ENCODE results near the gene ARSJ. TPM values are rescaled to one million over a fixed set of nuclear protein-coding genes. Genes with fewer than 3 reads are reported as not detected.
"Not testable (repeated sequence)": the region's sequence is repeated elsewhere in the genome, so short reads cannot be mapped to it uniquely, and the experiment has no call there.

The ARSJ gene
- total and polyA plus RNA-seq, 9 donors, result 2.4 to 6.9 (median 4.3) TPM

DNA sequence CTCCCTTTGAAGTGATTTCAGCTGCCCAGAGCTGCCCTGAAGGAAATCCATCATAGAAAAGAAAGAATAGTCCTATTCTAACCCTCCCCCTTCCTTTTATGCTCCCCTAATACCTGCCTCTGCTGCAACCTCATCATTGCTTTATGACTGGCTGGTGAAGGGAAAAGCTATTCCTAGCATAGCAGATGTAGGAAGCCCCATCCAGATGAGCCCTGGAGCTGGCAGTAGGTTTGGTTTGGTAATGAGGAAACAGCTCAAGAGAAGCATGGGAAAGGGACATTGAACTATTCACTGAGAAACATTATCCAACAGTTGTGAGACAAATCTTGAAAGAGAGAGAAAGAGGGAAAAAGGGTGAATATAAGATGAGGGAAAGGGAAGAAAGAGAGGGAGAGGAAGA lies 29.2 kb downstream of the ARSJ start:
- Histone ChIP-seq H3K36me3 (ENCODE audit: control insufficient read depth, insufficient read depth, low read length) (no peaks in the 10 kb centered on the region), H3K27ac (ENCODE audit: low read length) (no peak overlapping the region), H3K9me3 (replicated peaks; ENCODE audit: control insufficient read depth, low read depth, low read length) (no peaks in the 10 kb centered on the region), H3K4me1 (ENCODE audit: control insufficient read depth, insufficient read depth, low read length) (peaks cover 2% of the 10 kb centered on the region), H3K27me3 (ENCODE audit: control insufficient read depth, insufficient read depth, low read length) (no peaks in the 10 kb centered on the region), H3K4me3 (ENCODE audit: low read length) (no peak overlapping the region)
- DNase-seq, result no peak

GRCh38 chr4:113947484-113947883 lies 32.0 kb downstream of the ARSJ start:
- Histone ChIP-seq H3K4me3 (ENCODE audit: low read length) (no peak overlapping the region), H3K27me3 (ENCODE audit: control insufficient read depth, insufficient read depth, low read length) (no peaks in the 10 kb centered on the region), H3K9me3 (replicated peaks; ENCODE audit: control insufficient read depth, low read depth, low read length) (no peaks in the 10 kb centered on the region), H3K36me3 (ENCODE audit: control insufficient read depth, insufficient read depth, low read length) (no peaks in the 10 kb centered on the region), H3K4me1 (ENCODE audit: control insufficient read depth, insufficient read depth, low read length) (peaks cover 2% of the 10 kb centered on the region), H3K27ac (ENCODE audit: low read length) (no peak overlapping the region)
- no CpG with 5 or more reads among the region's 1 CpG for WGBS (ENCODE audit: insufficient coverage)
- DNase-seq, result no peak

DNA sequence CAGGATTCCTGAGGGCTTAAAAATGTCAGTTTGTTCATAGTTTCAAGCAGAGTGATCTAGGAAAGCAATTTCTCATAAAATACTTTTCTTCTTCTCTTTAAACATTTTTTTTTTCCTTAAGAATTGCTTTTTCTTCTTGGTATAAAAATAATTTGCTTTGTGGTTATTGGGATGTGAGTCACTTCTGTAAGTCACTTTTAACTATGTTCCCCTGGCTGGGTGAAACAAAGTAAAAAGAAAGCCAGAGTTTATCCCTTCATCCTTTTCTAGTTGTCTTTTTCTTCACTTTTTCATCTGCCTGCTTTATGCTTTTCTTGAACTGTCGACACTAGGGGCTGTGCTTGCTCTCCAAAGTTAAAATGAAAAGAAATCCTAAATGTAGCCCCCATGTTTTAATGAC lies 33.5 kb downstream of the ARSJ start:
- WGBS (ENCODE audit: insufficient coverage), result 40% methylated on average over 1 of the region's 1 CpG
- H3K36me3 ChIP-seq (ENCODE audit: control insufficient read depth, insufficient read depth, low read length), result no peaks in the 10 kb centered on the region
- no peak overlapping the region for H3K4me3 ChIP-seq (ENCODE audit: low read length)
- no peak for DNase-seq
- H3K9me3 ChIP-seq (replicated peaks; ENCODE audit: control insufficient read depth, low read depth, low read length), result no peaks in the 10 kb centered on the region
- H3K27ac ChIP-seq (ENCODE audit: low read length), result no peak overlapping the region
- H3K4me1 ChIP-seq (ENCODE audit: control insufficient read depth, insufficient read depth, low read length), result peaks cover 2% of the 10 kb centered on the region
- no peaks in the 10 kb centered on the region for H3K27me3 ChIP-seq (ENCODE audit: control insufficient read depth, insufficient read depth, low read length)

- H3K27ac ChIP-seq (ENCODE audit: low read length), result no peak overlapping the region
- no peaks in the 10 kb centered on the region for H3K9me3 ChIP-seq (replicated peaks; ENCODE audit: control insufficient read depth, low read depth, low read length)
- no peaks in the 10 kb centered on the region for H3K4me1 ChIP-seq (ENCODE audit: control insufficient read depth, insufficient read depth, low read length)
- H3K36me3 ChIP-seq (ENCODE audit: control insufficient read depth, insufficient read depth, low read length), result no peaks in the 10 kb centered on the region
- DNase-seq, result no peak
- WGBS (ENCODE audit: insufficient coverage), result 59% methylated on average over 2 of the region's 3 CpGs
- H3K4me3 ChIP-seq (ENCODE audit: low read length), result no peak overlapping the region
- H3K27me3 ChIP-seq (ENCODE audit: control insufficient read depth, insufficient read depth, low read length), result no peaks in the 10 kb centered on the region
Observed at GRCh38 chr4:113943863-113944262, 35.6 kb downstream of the ARSJ start.

GRCh38 chr4:113943085-113943484 lies 36.4 kb downstream of the ARSJ start:
- Histone ChIP-seq H3K27ac (ENCODE audit: low read length) (no peak overlapping the region), H3K27me3 (ENCODE audit: control insufficient read depth, insufficient read depth, low read length) (no peaks in the 10 kb centered on the region), H3K4me3 (ENCODE audit: low read length) (no peak overlapping the region), H3K4me1 (ENCODE audit: control insufficient read depth, insufficient read depth, low read length) (no peaks in the 10 kb centered on the region), H3K9me3 (replicated peaks; ENCODE audit: control insufficient read depth, low read depth, low read length) (no peaks in the 10 kb centered on the region), H3K36me3 (ENCODE audit: control insufficient read depth, insufficient read depth, low read length) (no peaks in the 10 kb centered on the region)
- WGBS (ENCODE audit: insufficient coverage), result 100% methylated on average over 1 of the region's 1 CpG
- DNase-seq, result no peak

DNA sequence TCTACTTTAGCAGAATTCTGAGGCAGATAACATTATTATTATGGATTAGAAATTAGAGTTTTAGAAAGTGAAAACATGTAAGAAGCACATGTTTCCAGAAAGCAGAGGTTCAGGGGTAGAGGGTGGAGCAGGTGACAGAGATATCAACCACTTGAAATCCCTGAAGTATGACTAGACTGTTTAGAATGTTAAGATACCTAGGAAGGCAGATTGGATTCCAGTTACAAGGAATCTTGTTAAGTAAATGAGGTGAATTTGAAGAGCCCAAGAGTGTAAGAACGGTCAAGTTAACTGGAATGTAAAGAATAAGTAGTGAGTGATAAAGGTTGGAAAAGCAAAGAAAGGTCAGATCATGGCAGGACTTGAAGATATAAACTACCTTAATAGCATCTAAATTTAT lies 37.6 kb downstream of the ARSJ start:
- no peak overlapping the region for H3K27ac ChIP-seq (ENCODE audit: low read length)
- H3K27me3 ChIP-seq (ENCODE audit: control insufficient read depth, insufficient read depth, low read length), result no peaks in the 10 kb centered on the region
- no CpG with 5 or more reads among the region's 1 CpG for WGBS (ENCODE audit: insufficient coverage)
- H3K9me3 ChIP-seq (replicated peaks; ENCODE audit: control insufficient read depth, low read depth, low read length), result no peaks in the 10 kb centered on the region
- no peak overlapping the region for H3K4me3 ChIP-seq (ENCODE audit: low read length)
- no peak for DNase-seq
- H3K36me3 ChIP-seq (ENCODE audit: control insufficient read depth, insufficient read depth, low read length), result no peaks in the 10 kb centered on the region
- H3K4me1 ChIP-seq (ENCODE audit: control insufficient read depth, insufficient read depth, low read length), result no peaks in the 10 kb centered on the region

DNA sequence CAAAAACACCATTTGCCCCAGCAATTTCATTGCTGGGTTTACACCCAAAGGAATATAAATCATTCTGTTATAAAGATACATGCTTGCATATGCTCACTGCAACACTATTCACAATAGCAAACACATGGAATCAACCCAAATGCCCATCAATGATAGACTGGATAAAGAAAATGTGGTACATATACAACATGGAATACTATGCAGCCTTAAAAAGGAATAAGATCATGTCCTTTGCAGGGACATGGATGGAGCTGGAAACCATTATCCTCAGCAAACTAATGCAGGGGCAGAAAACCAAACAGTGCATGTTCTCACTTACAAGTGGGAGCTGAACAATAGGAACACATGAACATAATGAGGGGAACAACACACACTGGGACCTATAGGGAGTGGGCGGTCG lies 39.3 kb downstream of the ARSJ start:
- DNase-seq, result not testable (repeated sequence)
- 100% methylated on average over 2 of the region's 2 CpGs for WGBS (ENCODE audit: insufficient coverage)

GRCh38 chr4:113935190-113935589 lies 44.3 kb downstream of the ARSJ start:
- DNase-seq, result no peak
- no peaks in the 10 kb centered on the region for H3K27me3 ChIP-seq (ENCODE audit: control insufficient read depth, insufficient read depth, low read length)
- no peak overlapping the region for H3K4me3 ChIP-seq (ENCODE audit: low read length)
- no peaks in the 10 kb centered on the region for H3K4me1 ChIP-seq (ENCODE audit: control insufficient read depth, insufficient read depth, low read length)
- no peak overlapping the region for H3K27ac ChIP-seq (ENCODE audit: low read length)
- no peaks in the 10 kb centered on the region for H3K36me3 ChIP-seq (ENCODE audit: control insufficient read depth, insufficient read depth, low read length)
- no peaks in the 10 kb centered on the region for H3K9me3 ChIP-seq (replicated peaks; ENCODE audit: control insufficient read depth, low read depth, low read length)

More for the DNA sequence above, 39.3 kb downstream of the ARSJ start:
- H3K27ac ChIP-seq (ENCODE audit: low read length); H3K36me3 ChIP-seq (ENCODE audit: control insufficient read depth, insufficient read depth, low read length); H3K4me3 ChIP-seq (ENCODE audit: low read length); H3K27me3 ChIP-seq (ENCODE audit: control insufficient read depth, insufficient read depth, low read length); H3K9me3 ChIP-seq (replicated peaks; ENCODE audit: control insufficient read depth, low read depth, low read length); H3K4me1 ChIP-seq (ENCODE audit: control insufficient read depth, insufficient read depth, low read length): not testable (repeated sequence)

DNA sequence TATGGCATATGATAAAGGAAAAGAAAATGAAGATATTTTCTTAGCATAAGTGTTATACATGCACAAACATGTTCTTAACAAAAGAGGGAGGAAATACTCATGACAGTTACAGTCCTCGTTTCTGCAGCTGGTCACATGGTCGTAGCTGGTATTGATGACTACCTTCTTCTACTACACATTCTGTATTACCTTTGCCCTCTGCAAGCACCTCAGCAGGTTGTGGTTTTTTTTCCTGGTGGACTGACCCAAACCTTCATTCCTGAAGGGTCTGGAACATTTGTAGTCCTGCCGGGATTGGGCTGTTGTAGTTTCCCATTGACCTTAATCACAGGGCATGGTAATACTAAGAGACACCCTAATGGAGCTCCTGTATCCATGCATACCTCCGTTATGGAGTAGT lies 54.7 kb downstream of the ARSJ start:
- no CpG with 5 or more reads among the region's 4 CpGs for WGBS (ENCODE audit: insufficient coverage)
- not testable (repeated sequence) for DNase-seq; H3K9me3 ChIP-seq (replicated peaks; ENCODE audit: control insufficient read depth, low read depth, low read length); H3K4me3 ChIP-seq (ENCODE audit: low read length); H3K36me3 ChIP-seq (ENCODE audit: control insufficient read depth, insufficient read depth, low read length); H3K27me3 ChIP-seq (ENCODE audit: control insufficient read depth, insufficient read depth, low read length); H3K27ac ChIP-seq (ENCODE audit: low read length); H3K4me1 ChIP-seq (ENCODE audit: control insufficient read depth, insufficient read depth, low read length)

DNA sequence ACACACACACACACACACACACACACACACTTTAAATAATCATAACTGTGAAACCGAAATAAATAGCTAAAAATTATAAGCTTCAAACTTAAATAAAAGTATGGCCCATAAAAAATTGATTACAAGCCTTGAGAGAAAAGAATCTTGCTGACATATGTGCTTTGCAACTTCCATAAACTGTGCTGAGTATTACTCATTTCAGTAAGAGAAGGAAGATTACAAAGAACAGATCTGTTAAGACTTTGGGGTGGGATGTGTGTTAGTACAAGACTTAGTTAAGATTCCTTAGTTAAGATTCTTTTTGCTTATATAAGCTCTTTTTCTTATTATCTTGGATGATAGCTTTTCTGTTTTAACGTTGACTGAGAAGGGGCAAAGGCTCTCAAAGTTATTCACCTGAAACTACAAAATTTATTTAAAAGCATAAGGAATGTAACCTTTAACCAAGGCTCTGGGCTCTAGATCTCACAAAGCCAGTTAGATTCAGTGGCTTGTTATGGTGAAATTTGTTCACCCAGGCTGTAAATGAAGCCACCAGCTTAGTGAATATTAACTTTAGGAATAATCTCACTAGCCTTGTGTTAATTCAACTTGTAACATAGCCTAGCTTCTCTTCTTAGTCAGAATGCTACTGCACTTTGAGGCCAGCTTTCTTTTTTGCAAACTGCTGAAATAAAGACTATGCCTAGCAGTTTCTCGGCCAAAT lies 58.2 kb downstream of the ARSJ start:
- Histone ChIP-seq H3K4me3 (ENCODE audit: low read length) (no peak overlapping the region), H3K36me3 (ENCODE audit: control insufficient read depth, insufficient read depth, low read length) (no peaks in the 10 kb centered on the region), H3K27ac (ENCODE audit: low read length) (no peak overlapping the region), H3K4me1 (ENCODE audit: control insufficient read depth, insufficient read depth, low read length) (no peaks in the 10 kb centered on the region), H3K27me3 (ENCODE audit: control insufficient read depth, insufficient read depth, low read length) (no peaks in the 10 kb centered on the region), H3K9me3 (replicated peaks; ENCODE audit: control insufficient read depth, low read depth, low read length) (no peaks in the 10 kb centered on the region)
- peak; percentile 16 for DNase-seq
- no CpG with 5 or more reads among the region's 3 CpGs for WGBS (ENCODE audit: insufficient coverage)

DNA sequence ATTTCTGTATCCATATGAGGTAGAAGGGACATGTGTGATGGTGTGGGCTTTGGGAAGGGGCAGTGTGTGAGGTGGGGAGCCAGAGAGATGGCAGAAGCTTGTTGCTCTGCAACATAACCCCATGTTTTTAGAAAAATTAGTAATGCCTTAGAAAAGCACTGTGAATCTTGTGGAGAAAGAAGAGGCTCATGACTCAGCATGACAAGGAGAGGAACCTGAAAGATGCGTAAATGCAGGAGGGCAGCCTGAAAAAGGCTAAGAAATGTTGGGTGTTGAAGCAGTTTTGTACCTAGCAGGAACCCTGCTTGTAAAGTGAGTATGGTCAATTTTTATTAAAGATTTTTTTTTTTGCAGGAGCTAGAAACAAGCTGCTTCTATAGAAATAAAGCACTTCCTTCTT lies 59.8 kb downstream of the ARSJ start:
- no peak overlapping the region for H3K27ac ChIP-seq (ENCODE audit: low read length)
- no peaks in the 10 kb centered on the region for H3K27me3 ChIP-seq (ENCODE audit: control insufficient read depth, insufficient read depth, low read length)
- no peak for DNase-seq
- H3K4me1 ChIP-seq (ENCODE audit: control insufficient read depth, insufficient read depth, low read length), result no peaks in the 10 kb centered on the region
- H3K36me3 ChIP-seq (ENCODE audit: control insufficient read depth, insufficient read depth, low read length), result no peaks in the 10 kb centered on the region
- H3K4me3 ChIP-seq (ENCODE audit: low read length), result no peak overlapping the region
- H3K9me3 ChIP-seq (replicated peaks; ENCODE audit: control insufficient read depth, low read depth, low read length), result no peaks in the 10 kb centered on the region
- 92% methylated on average over 1 of the region's 1 CpG for WGBS (ENCODE audit: insufficient coverage)
